HepG2 (cell line): ENCODE results near the gene PEPD. TPM values are rescaled to one million over a fixed set of nuclear protein-coding genes. Genes with fewer than 3 reads are reported as not detected.
A peak's percentile ranks its signal among the peaks of the same experiment; 100 is the strongest.

Experiments
- ATF4 ChIP-seq, 2 experiments: fragments of 450-650 bp in 1 of 2; sonication (generic) in 1 of 2; formaldehyde crosslinking; IDR thresholded peaks; 2 replicates each; pipeline versions ENCODE4 v1.5.0 to v1.8.0; 2020 to 2022; ENCODE audit warnings: mild to moderate bottlenecking in 1 of 2, missing genetic modification reagents in 1 of 2
- ATF6 ChIP-seq: sonication (generic); formaldehyde crosslinking; conservative IDR thresholded peaks from 2 replicates; pipeline ENCODE4 v1.4.0; 2020; ENCODE audit warnings: missing genetic modification reagents
- CHCHD3 ChIP-seq: sonication (generic); formaldehyde crosslinking; IDR thresholded peaks from 2 replicates; pipeline ENCODE4 v1.8.0; 2022; ENCODE audit warnings: mild to moderate bottlenecking, missing genetic modification reagents, moderate library complexity
- DDIT3 ChIP-seq: sonication (generic); formaldehyde crosslinking; IDR thresholded peaks from 2 replicates; pipeline ENCODE4 v1.4.0; 2020; ENCODE audit warnings: mild to moderate bottlenecking, missing genetic modification reagents
- EZH2 ChIP-seq: conservative IDR thresholded peaks from 2 replicates; pipeline ENCODE4 v1.6.1; 2012; ENCODE audit warnings: mild to moderate bottlenecking, low read depth, low read length, moderate library complexity
- HMGXB3 ChIP-seq: sonication (generic); formaldehyde crosslinking; IDR thresholded peaks from 2 replicates; pipeline ENCODE4 v1.4.0; 2020; ENCODE audit warnings: missing genetic modification reagents, borderline replicate concordance
- KMT2B ChIP-seq: IDR thresholded peaks from 2 replicates; pipeline ENCODE4 v1.6.1; 2016; ENCODE audit warnings: missing genetic modification reagents, missing compliant biosample characterization
- PLSCR1 ChIP-seq: sonication (generic); formaldehyde crosslinking; IDR thresholded peaks from 2 replicates; pipeline ENCODE4 v1.5.0; 2020; ENCODE audit warnings: missing genetic modification reagents, mild to moderate bottlenecking, borderline replicate concordance
- RBAK ChIP-seq: sonication (generic); formaldehyde crosslinking; IDR thresholded peaks from 2 replicates; pipeline ENCODE4 v1.5.1; 2020; ENCODE audit warnings: mild to moderate bottlenecking, missing genetic modification reagents
- RFXAP ChIP-seq: sonication (generic); formaldehyde crosslinking; IDR thresholded peaks from 2 replicates; pipeline ENCODE4 v1.4.0; 2020; ENCODE audit warnings: missing genetic modification reagents, borderline replicate concordance
- SNAPC5 ChIP-seq: sonication (generic); formaldehyde crosslinking; IDR thresholded peaks from 2 replicates; pipeline ENCODE4 v1.8.1; 2023; ENCODE audit warnings: mild to moderate bottlenecking, missing genetic modification reagents, borderline replicate concordance
- SP2 ChIP-seq: sonication (generic); formaldehyde crosslinking; IDR thresholded peaks from 2 replicates; pipeline ENCODE4 v1.5.1; 2020; ENCODE audit warnings: mild to moderate bottlenecking, missing genetic modification reagents
- USF2 ChIP-seq, 2 experiments: sonication (generic) in 1 of 2; formaldehyde crosslinking in 1 of 2; IDR thresholded peaks; 2 replicates each; pipeline versions ENCODE4 v1.5.1 to v1.6.1; 2011 to 2020; ENCODE audit warnings: borderline replicate concordance in 1 of 2, low read depth in 1 of 2, low read length in 1 of 2, mild to moderate bottlenecking in 1 of 2, missing genetic modification reagents in 1 of 2, moderate library complexity in 1 of 2
- ZNF552 ChIP-seq: sonication (generic); formaldehyde crosslinking; IDR thresholded peaks from 2 replicates; pipeline ENCODE4 v1.9.0; 2022; ENCODE audit warnings: missing genetic modification reagents, mild to moderate bottlenecking, borderline replicate concordance
- ZSCAN30 ChIP-seq: sonication (generic); formaldehyde crosslinking; IDR thresholded peaks from 2 replicates; pipeline ENCODE4 v1.5.0; 2020; ENCODE audit warnings: mild to moderate bottlenecking, missing genetic modification reagents
- polyA plus RNA-seq, 8 experiments: library from polyadenylated mRNA; depleted of rRNA in 3 of 8; stranded (reverse) in 7 of 8; unstranded in 1 of 8; fragments of >200 nt; fragmentation: Illumina TruSeq in 4 of 8; extraction: Trizol in 4 of 8; gene quantifications; 2 replicates each; pipeline versions ENCODE4 v1.2.1 to v1.2.3, GENCODE V29; 2011 to 2016; ENCODE audit warnings: low read depth in 4 of 8, missing spikeins in 1 of 8, mixed read lengths in 1 of 8; ENCODE audit not compliant: insufficient read depth in 1 of 8
- total RNA-seq, 5 experiments: library from RNA; depleted of rRNA; stranded (reverse); fragments of >200 nt; fragmentation: Illumina TruSeq; extraction: Trizol; gene quantifications; 2 replicates each; pipeline ENCODE4 v1.2.3, GENCODE V29; 2016; ENCODE audit warnings: low read depth in 1 of 5

The PEPD gene
- total and polyA plus RNA-seq, 2 of the 13 experiments (the other 11 are each of a cell fraction or from before 2014, with no cell fraction given): 60.7 to 75.1 TPM

GRCh38 chr19:33396701-33397535, 124.7 kb downstream of the PEPD start (continued):
- TF ChIP-seq DDIT3 (CRISPR knock-in tag) (no peak), RBAK (CRISPR knock-in tag) (0 out of 2 replicates have a peak, but pooled peaks have one; percentile 54), CHCHD3 (CRISPR knock-in tag) (peak; percentile 81; the same call in 1 of the 2 replicates), RFXAP (CRISPR knock-in tag) (peak; percentile 50; the same call in 1 of the 2 replicates), ATF6 (CRISPR knock-in tag) (no peak), SNAPC5 (no peak), SP2 (CRISPR knock-in tag) (no peak), PLSCR1 (CRISPR knock-in tag) (no peak), HMGXB3 (CRISPR knock-in tag) (peak; percentile 64; the same call in 1 of the 2 replicates), ZSCAN30 (CRISPR knock-in tag) (no peak), USF2 (IDR thresholded peaks at IDR 0.05; ENCODE audit: low read depth, low read length) (no peak), USF2 (CRISPR knock-in tag; IDR thresholded peaks at IDR 0.05; ENCODE audit: borderline replicate concordance) (no peak), ATF4 (CRISPR knock-in tag; IDR thresholded peaks at IDR 0.05) (peak in 1 of 2 experiments; percentile 59; a peak in 1 of 4 replicates), EZH2 (no peak), KMT2B (CRISPR knock-in tag) (peak; percentile 47; the same call in 1 of the 2 replicates), ZNF552 (CRISPR knock-in tag) (0 out of 2 replicates have a peak, but pooled peaks have one; percentile 77)
